ENCODE data around the gene FLT4. TPM values are rescaled to one million over a fixed set of nuclear protein-coding genes. Genes with fewer than 3 reads are reported as not detected.

Gene FLT4
- total RNA-seq, 2 experiments from 2014 or later, result not detected

GRCh38 chr5:180629831-180630382 is 19.5 kb downstream of the FLT4 start:
- H3K9me3 ChIP-seq (ENCODE audit: low read length), result no peaks in the 10 kb centered on the region
- no peak overlapping the region for H2AFZ ChIP-seq (ENCODE audit: low read length)
- no peak for TF ChIP-seq EZH2phosphoT487 (IDR thresholded peaks at IDR 0.05; ENCODE audit: borderline replicate concordance, low read depth, low read length)
- TF ChIP-seq CTCF (conservative IDR thresholded peaks at IDR 0.05; ENCODE audit: low read length), result no peak
- H3K9me2 ChIP-seq (ENCODE audit: insufficient read depth, low read length), result no peaks in the 10 kb centered on the region
- POLR2A ChIA-PET, result no interaction called here
- no peak overlapping the region for H3K4me3 ChIP-seq (ENCODE audit: low read depth, low read length, poor library complexity, severe bottlenecking)
- H4K20me1 ChIP-seq (ENCODE audit: insufficient read depth, low read length), result no peaks in the 10 kb centered on the region
- no peaks in the 10 kb centered on the region for H3K79me2 ChIP-seq (ENCODE audit: insufficient read depth, low read depth, low read length)
- no peaks in the 10 kb centered on the region for H3K4me1 ChIP-seq (ENCODE audit: insufficient read depth, low read length, poor library complexity, severe bottlenecking)
- no peak for DNase-seq (ENCODE audit: low spot score)
- intact Hi-C loops (cut with micrococcal nuclease; ENCODE audit: unreplicated experiment), result no loop called here
- H3K27ac ChIP-seq (ENCODE audit: low read depth, low read length, poor library complexity, severe bottlenecking), result no peak overlapping the region
- CTCF ChIA-PET (ENCODE audit: unreplicated experiment), result no interaction called here
- no peak overlapping the region for H3K4me2 ChIP-seq (ENCODE audit: low read length)
- no TSS peak for BruUV-seq (replicated peaks)
- no peaks in the 10 kb centered on the region for H3K36me3 ChIP-seq (ENCODE audit: insufficient read depth, low read length)

- no peaks in the 10 kb centered on the region for H3K9me2 ChIP-seq (ENCODE audit: insufficient read depth, low read length)
- intact Hi-C loops (cut with micrococcal nuclease; ENCODE audit: unreplicated experiment), result no loop called here
- H3K79me2 ChIP-seq (ENCODE audit: insufficient read depth, low read depth, low read length), result no peaks in the 10 kb centered on the region
- no TSS peak for BruUV-seq (replicated peaks)
- no peaks in the 10 kb centered on the region for H3K4me1 ChIP-seq (ENCODE audit: insufficient read depth, low read length, poor library complexity, severe bottlenecking)
- no peaks in the 10 kb centered on the region for H4K20me1 ChIP-seq (ENCODE audit: insufficient read depth, low read length)
- no peaks in the 10 kb centered on the region for H3K36me3 ChIP-seq (ENCODE audit: insufficient read depth, low read length)
- H3K4me3 ChIP-seq (ENCODE audit: low read depth, low read length, poor library complexity, severe bottlenecking), result no peak overlapping the region
- TF ChIP-seq CTCF (conservative IDR thresholded peaks at IDR 0.05; ENCODE audit: low read length) (no peak), EZH2phosphoT487 (IDR thresholded peaks at IDR 0.05; ENCODE audit: borderline replicate concordance, low read depth, low read length) (no peak)
- no peak for DNase-seq (ENCODE audit: low spot score)
- ChIA-PET POLR2A (no interaction called here), CTCF (ENCODE audit: unreplicated experiment) (no interaction called here)
- H2AFZ ChIP-seq (ENCODE audit: low read length), result no peak overlapping the region
- no peak overlapping the region for H3K27ac ChIP-seq (ENCODE audit: low read depth, low read length, poor library complexity, severe bottlenecking)
- no peaks in the 10 kb centered on the region for H3K9me3 ChIP-seq (ENCODE audit: low read length)
- no peak overlapping the region for H3K4me2 ChIP-seq (ENCODE audit: low read length)
Observed at GRCh38 chr5:180628827-180629750, 20.3 kb downstream of the FLT4 start.

GRCh38 chr5:180628211-180628610 is 21.2 kb downstream of the FLT4 start:
- DNase-seq (ENCODE audit: low spot score), result no peak
- H3K9me2 ChIP-seq (ENCODE audit: insufficient read depth, low read length), result no peaks in the 10 kb centered on the region
- no peaks in the 10 kb centered on the region for H4K20me1 ChIP-seq (ENCODE audit: insufficient read depth, low read length)
- H3K9me3 ChIP-seq (ENCODE audit: low read length), result no peaks in the 10 kb centered on the region
- no peaks in the 10 kb centered on the region for H3K79me2 ChIP-seq (ENCODE audit: insufficient read depth, low read depth, low read length)
- H2AFZ ChIP-seq (ENCODE audit: low read length), result no peak overlapping the region
- H3K36me3 ChIP-seq (ENCODE audit: insufficient read depth, low read length), result no peaks in the 10 kb centered on the region
- H3K4me1 ChIP-seq (ENCODE audit: insufficient read depth, low read length, poor library complexity, severe bottlenecking), result peaks cover 4% of the 10 kb centered on the region
- H3K27ac ChIP-seq (ENCODE audit: low read depth, low read length, poor library complexity, severe bottlenecking), result no peak overlapping the region
- no peak overlapping the region for H3K4me2 ChIP-seq (ENCODE audit: low read length)
- no peak for TF ChIP-seq CTCF (conservative IDR thresholded peaks at IDR 0.05; ENCODE audit: low read length)
- no peak for TF ChIP-seq EZH2phosphoT487 (IDR thresholded peaks at IDR 0.05; ENCODE audit: borderline replicate concordance, low read depth, low read length)
- ChIA-PET CTCF (ENCODE audit: unreplicated experiment) (no interaction called here), POLR2A (no interaction called here)
- H3K4me3 ChIP-seq (ENCODE audit: low read depth, low read length, poor library complexity, severe bottlenecking), result no peak overlapping the region
- BruUV-seq (replicated peaks), result no TSS peak
- intact Hi-C loops (cut with micrococcal nuclease; ENCODE audit: unreplicated experiment), result no loop called here
